SHP77 treated with DMSO at 0.1 percent for 48 hours (cell line): ENCODE results near the gene SPTSSA.
"Not testable (repeated sequence)": the region's sequence is repeated elsewhere in the genome, so short reads cannot be mapped to it uniquely, and the experiment has no call there.

Experiments used
- DNase-seq: peaks from one replicate; lab custom pipeline; 2025; lab: John Stamatoyannopoulos, UW

Gene SPTSSA

GRCh38 chr14:34462132-34462893 lies at the start of gene SPTSSA:
SPTSSA (minus strand) TSS chr14:34462240; CDS start chr14:34462207, 33 bp downstream.
- DNase-seq: peak; percentile 88

GRCh38 chr14:34507884-34508283 lies 45.8 kb upstream of the SPTSSA start:
- no peak for DNase-seq

- DNase-seq: no peak
These were observed 45.4 kb upstream of the SPTSSA start for GRCh38 chr14:34507459-34507858.

GRCh38 chr14:34505124-34505491 lies 43.1 kb upstream of the SPTSSA start:
- DNase-seq: not testable (repeated sequence)

- not testable (repeated sequence) for DNase-seq
These were observed 42.0 kb upstream of the SPTSSA start for GRCh38 chr14:34504027-34504426.

- DNase-seq: no peak
These were observed 40.6 kb upstream of the SPTSSA start for GRCh38 chr14:34502545-34503225.

GRCh38 chr14:34502001-34502400 lies 40.0 kb upstream of the SPTSSA start:
- DNase-seq: no peak

- no peak for DNase-seq
These were observed 39.1 kb upstream of the SPTSSA start for GRCh38 chr14:34501004-34501580.

GRCh38 chr14:34498684-34499412 lies 36.8 kb upstream of the SPTSSA start:
- DNase-seq: peak; percentile 56

- DNase-seq: no peak
These were observed 34.9 kb upstream of the SPTSSA start for GRCh38 chr14:34496679-34497513.

- no peak for DNase-seq
These were observed 34.1 kb upstream of the SPTSSA start for GRCh38 chr14:34496007-34496678.

- no peak for DNase-seq
These were observed 27.3 kb upstream of the SPTSSA start for GRCh38 chr14:34489324-34489723.

- DNase-seq: no peak
These were observed 26.5 kb upstream of the SPTSSA start for GRCh38 chr14:34488528-34488927.

- no peak for DNase-seq
These were observed 22.7 kb upstream of the SPTSSA start for GRCh38 chr14:34484726-34485125.

GRCh38 chr14:34482463-34482862 lies 20.4 kb upstream of the SPTSSA start:
- no peak for DNase-seq

- no peak for DNase-seq
These were observed 17.7 kb upstream of the SPTSSA start for GRCh38 chr14:34479694-34480093.

GRCh38 chr14:34478261-34478660 lies 16.2 kb upstream of the SPTSSA start:
- DNase-seq: no peak

GRCh38 chr14:34476036-34476435 lies 14.0 kb upstream of the SPTSSA start:
- not testable (repeated sequence) for DNase-seq

GRCh38 chr14:34475163-34475562 lies 13.1 kb upstream of the SPTSSA start:
- no peak for DNase-seq

- DNase-seq: no peak
These were observed 12.2 kb upstream of the SPTSSA start for GRCh38 chr14:34474187-34474679.
